GM18519 (cell line): ENCODE results near the gene POTEE.
"Not testable (repeated sequence)": the region's sequence is repeated elsewhere in the genome, so short reads cannot be mapped to it uniquely, and the experiment has no call there.

Source experiments
- ATAC-seq: cut with Tn5 transposase; IDR thresholded peaks from one replicate; pipeline ENCODE4 v1.9.1; 2021; ENCODE audit warnings: mild to moderate bottlenecking, moderate library complexity; ENCODE audit not compliant: unreplicated experiment, low FRiP score

Gene POTEE

GRCh38 chr2:131209030-131209772 lies at the start of gene POTEE:
TSS of gene POTEE (plus strand) at chr2:131209536. CDS start at chr2:131218403, 8,867 bp downstream.
- not testable (repeated sequence) for ATAC-seq

DNA sequence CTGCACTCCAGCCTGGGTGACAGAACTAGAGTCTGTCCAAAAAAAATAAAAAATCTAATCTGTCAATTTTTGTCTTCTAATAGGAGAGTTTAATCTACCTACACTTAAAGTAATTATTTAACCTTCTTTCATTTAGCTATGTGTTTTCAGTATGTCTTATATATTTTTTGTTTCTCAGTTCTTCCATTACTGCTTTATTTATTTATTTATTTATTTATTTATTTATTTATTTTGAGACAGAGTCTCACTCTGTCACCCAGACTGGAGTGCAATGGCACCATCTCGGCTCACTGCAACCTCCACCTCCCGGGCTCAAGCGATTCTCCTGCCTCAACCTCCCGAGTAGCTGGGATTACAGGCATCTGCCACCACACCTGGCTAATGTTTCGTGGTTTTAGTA lies 43.8 kb upstream of the POTEE start:
- not testable (repeated sequence) for ATAC-seq

- ATAC-seq = no peak
These were observed 40.8 kb upstream of the POTEE start for GRCh38 chr2:131168538-131168937.

GRCh38 chr2:131178050-131178449 lies 31.3 kb upstream of the POTEE start:
- not testable (repeated sequence) for ATAC-seq

DNA sequence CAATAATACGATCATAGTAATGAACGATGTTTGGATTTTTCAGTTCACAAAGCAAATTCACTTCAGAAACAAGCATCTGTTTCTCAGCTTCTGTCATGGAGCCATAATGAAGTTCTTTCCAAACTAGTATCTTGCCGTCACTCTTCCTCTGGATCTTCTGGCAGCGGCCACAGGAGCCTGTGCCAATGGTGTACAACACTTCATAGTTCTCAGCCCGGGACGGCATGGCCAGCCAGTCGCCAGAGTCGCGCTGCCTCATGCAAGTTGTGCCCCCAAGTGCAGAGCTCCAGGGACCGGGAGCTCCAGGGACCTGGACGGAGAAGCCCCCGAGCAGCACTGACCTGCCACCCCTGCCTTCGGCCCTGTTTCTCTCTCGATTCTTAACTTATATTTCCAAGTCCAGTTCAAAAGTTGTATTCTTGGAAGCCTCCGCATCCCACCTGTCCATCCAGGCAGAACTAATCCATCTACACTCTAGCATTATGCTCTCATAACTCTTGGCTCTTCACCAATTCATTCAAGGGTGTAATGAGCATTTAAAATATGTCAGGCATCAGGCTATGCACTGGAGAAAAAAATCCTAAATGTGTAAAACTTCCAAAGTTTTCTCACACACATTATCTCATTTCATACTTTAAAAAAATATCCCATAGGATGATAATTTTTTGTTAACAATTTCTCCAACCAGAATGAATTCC lies 30.5 kb upstream of the POTEE start:
- not testable (repeated sequence) for ATAC-seq

DNA sequence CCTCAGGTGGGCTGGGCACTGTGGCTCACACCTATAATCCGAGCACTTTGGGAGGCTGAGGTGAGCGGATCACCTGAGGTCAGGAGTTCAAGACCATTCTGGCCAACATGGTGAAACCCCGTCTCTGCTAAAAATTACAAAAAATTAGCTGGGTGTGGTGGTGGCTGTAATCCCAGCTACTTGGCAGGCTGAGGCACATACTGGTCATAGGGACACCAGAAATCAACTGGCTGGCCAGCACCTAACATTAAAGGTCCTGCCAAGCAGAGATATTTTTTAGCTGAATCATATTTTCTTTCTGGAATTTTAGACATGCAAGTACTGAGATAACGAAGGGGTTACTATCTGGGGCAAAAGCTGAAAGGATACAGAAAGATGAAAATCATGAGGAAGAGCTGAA lies 27.9 kb upstream of the POTEE start:
- ATAC-seq = not testable (repeated sequence)

DNA sequence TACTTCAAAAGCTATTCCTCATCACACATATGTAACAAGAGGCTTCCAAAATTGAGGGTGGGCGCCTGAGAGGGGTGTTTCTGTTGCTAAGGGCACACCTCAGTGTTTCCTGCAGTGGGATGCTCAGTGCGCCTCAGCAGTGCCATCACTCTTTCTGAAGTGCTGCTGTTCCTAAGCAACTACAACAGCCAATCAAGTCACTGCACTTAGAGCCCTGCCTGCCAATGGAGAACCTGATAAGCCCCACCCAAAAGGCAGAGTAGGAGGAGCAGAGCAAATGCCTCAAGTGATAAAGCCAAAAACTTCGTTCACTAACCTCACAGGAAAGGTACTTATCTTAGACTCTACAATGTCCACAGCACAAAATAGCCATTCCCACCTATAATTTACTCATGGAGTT lies 15.9 kb upstream of the POTEE start:
- ATAC-seq = not testable (repeated sequence)

DNA sequence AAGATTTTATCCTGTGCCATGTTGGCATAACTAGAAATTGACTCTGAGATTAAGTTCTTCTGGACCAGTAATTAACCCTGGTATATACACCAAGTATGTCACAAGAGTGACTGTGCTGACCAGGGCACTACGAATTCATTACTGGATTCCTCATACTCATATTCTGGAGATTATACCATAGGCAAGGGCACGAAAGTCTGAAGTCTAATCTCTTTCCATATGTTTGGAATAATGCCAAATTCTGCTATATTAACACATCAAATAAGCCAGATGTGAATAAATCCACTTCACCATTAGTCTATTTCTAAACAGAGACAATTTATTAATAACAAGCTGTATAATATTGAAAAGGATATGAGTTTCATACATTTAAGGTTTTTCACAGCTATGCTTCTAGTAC lies 13.2 kb upstream of the POTEE start:
- not testable (repeated sequence) for ATAC-seq

DNA sequence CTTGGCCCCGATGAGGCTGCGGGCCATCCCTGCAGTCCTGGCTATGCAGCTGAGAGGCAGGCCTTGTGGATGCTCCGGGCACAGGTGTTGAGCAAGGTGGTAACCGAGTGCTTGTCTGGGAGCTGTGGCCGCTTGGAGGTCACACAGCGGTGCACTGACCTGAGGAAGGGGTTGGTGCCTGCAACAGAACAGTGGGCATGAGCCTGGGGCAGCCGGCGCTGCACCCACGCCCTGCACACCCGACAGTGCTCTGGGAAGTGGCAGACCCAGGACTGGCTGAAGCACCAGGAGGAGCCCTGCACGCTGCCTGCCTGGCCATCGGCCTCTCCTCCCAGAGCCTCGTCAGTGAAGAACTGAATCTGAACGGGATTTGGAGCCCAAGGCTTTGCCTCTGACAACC lies 8.2 kb upstream of the POTEE start:
- ATAC-seq = no peak

GRCh38 chr2:131207839-131208238 lies 1.5 kb upstream of the POTEE start:
- not testable (repeated sequence) for ATAC-seq

DNA sequence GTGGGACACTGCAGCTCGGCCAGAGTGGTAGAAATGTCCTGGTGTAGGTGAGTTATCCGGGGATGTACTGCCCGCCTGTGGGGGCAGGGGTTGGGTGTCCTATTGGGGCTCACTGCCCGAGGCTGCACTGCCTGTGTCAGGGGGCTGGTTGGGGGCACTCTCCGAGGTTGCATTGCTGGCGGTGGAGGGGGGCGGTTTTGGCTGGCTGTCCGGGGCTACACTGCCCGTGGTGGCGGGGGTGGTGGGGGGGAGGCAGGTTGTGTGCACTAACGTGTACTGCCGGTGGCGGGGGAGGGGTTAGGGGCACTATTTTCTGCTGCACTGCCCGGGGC lies 403 bp downstream of the POTEE start:
- not testable (repeated sequence) for ATAC-seq

GRCh38 chr2:131210434-131211211 lies 1.3 kb downstream of the POTEE start:
- not testable (repeated sequence) for ATAC-seq

GRCh38 chr2:131217238-131217986 lies 8.1 kb downstream of the POTEE start:
- not testable (repeated sequence) for ATAC-seq

- not testable (repeated sequence) for ATAC-seq
These were observed 26.5 kb downstream of the POTEE start for GRCh38 chr2:131235543-131236449.
